ENCODE results near the gene EPHA3.

GRCh38 chr3:89256882-89257281, 149.5 kb downstream of the EPHA3 start:
- TF ChIP-seq CTCF (IDR thresholded peaks at IDR 0.05) (no peak), POLR2A (IDR thresholded peaks at IDR 0.05; ENCODE audit: low read depth) (no peak), POLR2AphosphoS5 (IDR thresholded peaks at IDR 0.05) (no peak), EP300 (IDR thresholded peaks at IDR 0.05) (no peak)
